WTC11 (cell line): ENCODE results near the gene SLK. TPM values are rescaled to one million over a fixed set of nuclear protein-coding genes. Genes with fewer than 3 reads are reported as not detected.
A peak's percentile ranks its signal among the peaks of the same experiment; 100 is the strongest.

ENCODE experiments used
- ETV6 ChIP-seq: sonication (generic); formaldehyde crosslinking; IDR thresholded peaks from 2 replicates; pipeline ENCODE4 v1.8.1; 2022; ENCODE audit warnings: mild to moderate bottlenecking, missing genetic modification reagents
- FOXK1 ChIP-seq: sonication (generic); formaldehyde crosslinking; IDR thresholded peaks from 2 replicates; pipeline ENCODE4 v1.8.0; 2022; ENCODE audit warnings: mild to moderate bottlenecking, moderate library complexity, missing genetic modification reagents
- FOXP1 ChIP-seq: sonication (generic); formaldehyde crosslinking; IDR thresholded peaks from 2 replicates; pipeline ENCODE4 v1.8.0; 2022; ENCODE audit warnings: missing genetic modification reagents, mild to moderate bottlenecking, moderate library complexity, borderline replicate concordance
- NR3C1 ChIP-seq: sonication (generic); formaldehyde crosslinking; conservative IDR thresholded peaks from 2 replicates; pipeline ENCODE4 v1.8.1; 2023; ENCODE audit warnings: low read depth, mild to moderate bottlenecking, missing genetic modification reagents
- SOX15 ChIP-seq: fragments of 250-450 bp; sonication (Bioruptor Pico); IDR thresholded peaks from 2 replicates; pipeline ENCODE4 v1.9.0; 2021; ENCODE audit warnings: mild to moderate bottlenecking
- ZBTB21 ChIP-seq: sonication (generic); formaldehyde crosslinking; IDR thresholded peaks from 2 replicates; pipeline ENCODE4 v1.8.1; 2023; ENCODE audit warnings: mild to moderate bottlenecking, missing genetic modification reagents, borderline replicate concordance
- ZNF317 ChIP-seq: sonication (generic); formaldehyde crosslinking; IDR thresholded peaks from 2 replicates; pipeline ENCODE4 v1.8.1; 2023; ENCODE audit warnings: low read depth, mild to moderate bottlenecking, moderate library complexity, missing genetic modification reagents, borderline replicate concordance
- ZNF396 ChIP-seq: fragments of 250-450 bp; sonication (Bioruptor Pico); IDR thresholded peaks from 2 replicates; pipeline ENCODE4 v1.8.0; 2021; ENCODE audit warnings: mild to moderate bottlenecking, moderate library complexity, borderline replicate concordance
- total RNA-seq: library from RNA; stranded (reverse); gene quantifications from 3 replicates; pipeline ENCODE4 v1.2.3, GENCODE V29; 2021
- TF ChIP-seq, protein P1 (sequence below): fragments of 250-450 bp; sonication (Bioruptor Pico); IDR thresholded peaks from 2 replicates; pipeline ENCODE4 v1.9.0; 2021; ENCODE audit warnings: mild to moderate bottlenecking
- TF ChIP-seq, protein P2 (sequence below): sonication (generic); formaldehyde crosslinking; conservative IDR thresholded peaks from 2 replicates; pipeline ENCODE4 v1.8.1; 2023; ENCODE audit warnings: mild to moderate bottlenecking, low read depth, missing genetic modification reagents, moderate library complexity
- TF ChIP-seq, protein P3 (sequence below): fragments of 250-450 bp; sonication (Bioruptor Pico); conservative IDR thresholded peaks from 2 replicates; pipeline ENCODE4 v1.9.0; 2021; ENCODE audit warnings: mild to moderate bottlenecking
- TF ChIP-seq, protein P4 (sequence below): sonication (generic); formaldehyde crosslinking; IDR thresholded peaks from 2 replicates; pipeline ENCODE4 v1.8.1; 2023; ENCODE audit warnings: mild to moderate bottlenecking, missing genetic modification reagents, borderline replicate concordance
- TF ChIP-seq, protein P5 (sequence below): sonication (generic); formaldehyde crosslinking; IDR thresholded peaks from 2 replicates; pipeline ENCODE4 v1.8.0; 2023; ENCODE audit warnings: missing genetic modification reagents
- TF ChIP-seq, protein P6 (sequence below): sonication (generic); formaldehyde crosslinking; IDR thresholded peaks from 2 replicates; pipeline ENCODE4 v1.8.0; 2022; ENCODE audit warnings: mild to moderate bottlenecking, missing genetic modification reagents
- TF ChIP-seq, protein P7 (sequence below): sonication (generic); formaldehyde crosslinking; IDR thresholded peaks from 2 replicates; pipeline ENCODE4 v1.8.1; 2022; ENCODE audit warnings: mild to moderate bottlenecking, moderate library complexity, missing genetic modification reagents

The SLK gene
- total RNA-seq, 1 experiment from 2014 or later: 19.2 TPM

DNA sequence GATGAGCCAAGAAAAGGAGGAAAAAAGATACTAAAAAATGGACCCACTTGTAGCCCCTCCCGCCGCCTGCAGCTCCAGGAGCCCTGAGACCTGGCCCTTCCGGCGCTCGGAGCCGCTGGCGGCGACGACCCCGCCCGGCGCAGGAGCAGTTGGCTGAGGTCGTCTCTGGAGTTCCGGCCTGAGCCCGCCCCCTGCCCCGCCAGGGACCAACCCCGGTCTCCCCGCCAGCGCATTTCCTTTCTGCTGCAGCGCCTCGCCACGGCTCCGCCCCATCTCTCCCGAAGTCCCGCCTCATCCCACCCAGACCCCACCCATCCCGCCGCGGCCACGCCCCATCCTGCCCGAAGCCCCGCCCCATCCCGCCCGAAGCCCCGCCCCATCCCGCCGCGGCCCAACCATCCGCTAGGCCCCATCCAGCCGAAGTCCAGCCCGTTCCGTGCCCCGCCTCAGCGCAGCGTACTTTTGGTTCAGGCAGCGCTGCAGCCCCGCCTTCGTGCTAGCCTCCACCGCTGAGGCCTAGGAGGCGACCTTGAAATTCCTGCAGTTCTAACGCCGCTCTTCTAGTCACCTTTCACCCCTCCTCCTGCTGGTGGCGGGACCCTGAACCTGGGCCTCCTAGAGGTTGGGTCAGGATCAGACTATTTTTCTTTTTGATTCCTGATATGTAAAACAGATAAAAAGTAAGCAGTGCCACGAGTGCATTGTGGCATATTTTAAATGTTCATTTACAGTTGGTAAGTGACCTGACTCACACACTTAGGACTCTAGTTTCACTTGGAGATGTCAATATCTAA is 48.7 kb upstream of the SLK start, which contains the start of gene STN1 (continued):
- TF ChIP-seq, protein P1, sequence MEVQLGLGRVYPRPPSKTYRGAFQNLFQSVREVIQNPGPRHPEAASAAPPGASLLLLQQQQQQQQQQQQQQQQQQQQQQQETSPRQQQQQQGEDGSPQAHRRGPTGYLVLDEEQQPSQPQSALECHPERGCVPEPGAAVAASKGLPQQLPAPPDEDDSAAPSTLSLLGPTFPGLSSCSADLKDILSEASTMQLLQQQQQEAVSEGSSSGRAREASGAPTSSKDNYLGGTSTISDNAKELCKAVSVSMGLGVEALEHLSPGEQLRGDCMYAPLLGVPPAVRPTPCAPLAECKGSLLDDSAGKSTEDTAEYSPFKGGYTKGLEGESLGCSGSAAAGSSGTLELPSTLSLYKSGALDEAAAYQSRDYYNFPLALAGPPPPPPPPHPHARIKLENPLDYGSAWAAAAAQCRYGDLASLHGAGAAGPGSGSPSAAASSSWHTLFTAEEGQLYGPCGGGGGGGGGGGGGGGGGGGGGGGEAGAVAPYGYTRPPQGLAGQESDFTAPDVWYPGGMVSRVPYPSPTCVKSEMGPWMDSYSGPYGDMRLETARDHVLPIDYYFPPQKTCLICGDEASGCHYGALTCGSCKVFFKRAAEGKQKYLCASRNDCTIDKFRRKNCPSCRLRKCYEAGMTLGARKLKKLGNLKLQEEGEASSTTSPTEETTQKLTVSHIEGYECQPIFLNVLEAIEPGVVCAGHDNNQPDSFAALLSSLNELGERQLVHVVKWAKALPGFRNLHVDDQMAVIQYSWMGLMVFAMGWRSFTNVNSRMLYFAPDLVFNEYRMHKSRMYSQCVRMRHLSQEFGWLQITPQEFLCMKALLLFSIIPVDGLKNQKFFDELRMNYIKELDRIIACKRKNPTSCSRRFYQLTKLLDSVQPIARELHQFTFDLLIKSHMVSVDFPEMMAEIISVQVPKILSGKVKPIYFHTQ: no peak
- TF ChIP-seq SOX15 (no peak), ZNF317 (CRISPR knock-in tag) (no peak), ETV6 (CRISPR knock-in tag) (0 out of 2 replicates have a peak, but pooled peaks have one; percentile 22), FOXK1 (0 out of 2 replicates have a peak, but pooled peaks have one; percentile 7), FOXP1 (peak; percentile 9; the same call in 1 of the 2 replicates), ZNF396 (CRISPR knock-in tag) (no peak), ZBTB21 (CRISPR knock-in tag) (no peak), NR3C1 (no peak)
- TF ChIP-seq, protein P2, sequence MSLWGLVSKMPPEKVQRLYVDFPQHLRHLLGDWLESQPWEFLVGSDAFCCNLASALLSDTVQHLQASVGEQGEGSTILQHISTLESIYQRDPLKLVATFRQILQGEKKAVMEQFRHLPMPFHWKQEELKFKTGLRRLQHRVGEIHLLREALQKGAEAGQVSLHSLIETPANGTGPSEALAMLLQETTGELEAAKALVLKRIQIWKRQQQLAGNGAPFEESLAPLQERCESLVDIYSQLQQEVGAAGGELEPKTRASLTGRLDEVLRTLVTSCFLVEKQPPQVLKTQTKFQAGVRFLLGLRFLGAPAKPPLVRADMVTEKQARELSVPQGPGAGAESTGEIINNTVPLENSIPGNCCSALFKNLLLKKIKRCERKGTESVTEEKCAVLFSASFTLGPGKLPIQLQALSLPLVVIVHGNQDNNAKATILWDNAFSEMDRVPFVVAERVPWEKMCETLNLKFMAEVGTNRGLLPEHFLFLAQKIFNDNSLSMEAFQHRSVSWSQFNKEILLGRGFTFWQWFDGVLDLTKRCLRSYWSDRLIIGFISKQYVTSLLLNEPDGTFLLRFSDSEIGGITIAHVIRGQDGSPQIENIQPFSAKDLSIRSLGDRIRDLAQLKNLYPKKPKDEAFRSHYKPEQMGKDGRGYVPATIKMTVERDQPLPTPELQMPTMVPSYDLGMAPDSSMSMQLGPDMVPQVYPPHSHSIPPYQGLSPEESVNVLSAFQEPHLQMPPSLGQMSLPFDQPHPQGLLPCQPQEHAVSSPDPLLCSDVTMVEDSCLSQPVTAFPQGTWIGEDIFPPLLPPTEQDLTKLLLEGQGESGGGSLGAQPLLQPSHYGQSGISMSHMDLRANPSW (CRISPR knock-in tag): no peak
- TF ChIP-seq, protein P3, sequence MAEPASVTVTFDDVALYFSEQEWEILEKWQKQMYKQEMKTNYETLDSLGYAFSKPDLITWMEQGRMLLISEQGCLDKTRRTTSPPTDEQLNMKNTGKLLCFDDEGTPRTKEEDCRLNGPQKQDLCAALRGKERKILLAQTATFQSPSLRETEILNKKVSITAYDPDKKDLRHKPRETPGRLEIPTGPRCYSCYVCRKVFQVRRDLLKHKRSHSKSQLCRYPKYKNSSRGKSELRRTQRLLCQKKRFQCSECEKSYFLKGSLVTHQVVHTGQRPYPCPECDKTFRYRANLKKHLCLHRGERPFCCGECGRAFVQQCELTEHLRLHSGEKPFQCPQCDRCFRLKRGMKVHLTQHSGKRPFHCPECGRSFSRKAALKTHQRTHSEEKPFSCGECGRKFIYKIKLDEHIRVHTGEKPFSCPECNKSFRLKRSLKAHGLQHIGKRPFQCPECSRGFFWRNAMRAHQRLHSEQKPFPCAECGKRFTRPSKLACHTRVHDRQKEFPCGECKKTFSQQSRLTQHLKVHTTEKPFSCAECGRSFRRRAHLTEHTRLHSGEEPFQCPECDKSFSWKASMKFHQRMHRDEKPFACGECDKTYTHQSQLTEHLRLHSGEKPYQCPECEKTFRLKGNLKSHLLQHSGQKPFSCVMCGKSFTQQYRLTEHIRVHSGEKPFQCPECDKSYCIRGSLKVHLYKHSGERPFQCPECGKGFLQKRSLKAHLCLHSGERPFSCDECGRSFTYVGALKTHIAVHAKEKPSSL: no peak
- TF ChIP-seq, protein P4, sequence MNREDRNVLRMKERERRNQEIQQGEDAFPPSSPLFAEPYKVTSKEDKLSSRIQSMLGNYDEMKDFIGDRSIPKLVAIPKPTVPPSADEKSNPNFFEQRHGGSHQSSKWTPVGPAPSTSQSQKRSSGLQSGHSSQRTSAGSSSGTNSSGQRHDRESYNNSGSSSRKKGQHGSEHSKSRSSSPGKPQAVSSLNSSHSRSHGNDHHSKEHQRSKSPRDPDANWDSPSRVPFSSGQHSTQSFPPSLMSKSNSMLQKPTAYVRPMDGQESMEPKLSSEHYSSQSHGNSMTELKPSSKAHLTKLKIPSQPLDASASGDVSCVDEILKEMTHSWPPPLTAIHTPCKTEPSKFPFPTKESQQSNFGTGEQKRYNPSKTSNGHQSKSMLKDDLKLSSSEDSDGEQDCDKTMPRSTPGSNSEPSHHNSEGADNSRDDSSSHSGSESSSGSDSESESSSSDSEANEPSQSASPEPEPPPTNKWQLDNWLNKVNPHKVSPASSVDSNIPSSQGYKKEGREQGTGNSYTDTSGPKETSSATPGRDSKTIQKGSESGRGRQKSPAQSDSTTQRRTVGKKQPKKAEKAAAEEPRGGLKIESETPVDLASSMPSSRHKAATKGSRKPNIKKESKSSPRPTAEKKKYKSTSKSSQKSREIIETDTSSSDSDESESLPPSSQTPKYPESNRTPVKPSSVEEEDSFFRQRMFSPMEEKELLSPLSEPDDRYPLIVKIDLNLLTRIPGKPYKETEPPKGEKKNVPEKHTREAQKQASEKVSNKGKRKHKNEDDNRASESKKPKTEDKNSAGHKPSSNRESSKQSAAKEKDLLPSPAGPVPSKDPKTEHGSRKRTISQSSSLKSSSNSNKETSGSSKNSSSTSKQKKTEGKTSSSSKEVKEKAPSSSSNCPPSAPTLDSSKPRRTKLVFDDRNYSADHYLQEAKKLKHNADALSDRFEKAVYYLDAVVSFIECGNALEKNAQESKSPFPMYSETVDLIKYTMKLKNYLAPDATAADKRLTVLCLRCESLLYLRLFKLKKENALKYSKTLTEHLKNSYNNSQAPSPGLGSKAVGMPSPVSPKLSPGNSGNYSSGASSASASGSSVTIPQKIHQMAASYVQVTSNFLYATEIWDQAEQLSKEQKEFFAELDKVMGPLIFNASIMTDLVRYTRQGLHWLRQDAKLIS (CRISPR knock-in tag): no peak
- TF ChIP-seq, protein P5, sequence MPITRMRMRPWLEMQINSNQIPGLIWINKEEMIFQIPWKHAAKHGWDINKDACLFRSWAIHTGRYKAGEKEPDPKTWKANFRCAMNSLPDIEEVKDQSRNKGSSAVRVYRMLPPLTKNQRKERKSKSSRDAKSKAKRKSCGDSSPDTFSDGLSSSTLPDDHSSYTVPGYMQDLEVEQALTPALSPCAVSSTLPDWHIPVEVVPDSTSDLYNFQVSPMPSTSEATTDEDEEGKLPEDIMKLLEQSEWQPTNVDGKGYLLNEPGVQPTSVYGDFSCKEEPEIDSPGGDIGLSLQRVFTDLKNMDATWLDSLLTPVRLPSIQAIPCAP: no peak
- TF ChIP-seq, protein P6, sequence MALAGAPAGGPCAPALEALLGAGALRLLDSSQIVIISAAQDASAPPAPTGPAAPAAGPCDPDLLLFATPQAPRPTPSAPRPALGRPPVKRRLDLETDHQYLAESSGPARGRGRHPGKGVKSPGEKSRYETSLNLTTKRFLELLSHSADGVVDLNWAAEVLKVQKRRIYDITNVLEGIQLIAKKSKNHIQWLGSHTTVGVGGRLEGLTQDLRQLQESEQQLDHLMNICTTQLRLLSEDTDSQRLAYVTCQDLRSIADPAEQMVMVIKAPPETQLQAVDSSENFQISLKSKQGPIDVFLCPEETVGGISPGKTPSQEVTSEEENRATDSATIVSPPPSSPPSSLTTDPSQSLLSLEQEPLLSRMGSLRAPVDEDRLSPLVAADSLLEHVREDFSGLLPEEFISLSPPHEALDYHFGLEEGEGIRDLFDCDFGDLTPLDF (CRISPR knock-in tag): no peak
- TF ChIP-seq, protein P7, sequence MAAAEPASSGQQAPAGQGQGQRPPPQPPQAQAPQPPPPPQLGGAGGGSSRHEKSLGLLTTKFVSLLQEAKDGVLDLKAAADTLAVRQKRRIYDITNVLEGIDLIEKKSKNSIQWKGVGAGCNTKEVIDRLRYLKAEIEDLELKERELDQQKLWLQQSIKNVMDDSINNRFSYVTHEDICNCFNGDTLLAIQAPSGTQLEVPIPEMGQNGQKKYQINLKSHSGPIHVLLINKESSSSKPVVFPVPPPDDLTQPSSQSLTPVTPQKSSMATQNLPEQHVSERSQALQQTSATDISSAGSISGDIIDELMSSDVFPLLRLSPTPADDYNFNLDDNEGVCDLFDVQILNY (CRISPR knock-in tag): no peak
- TF ChIP-seq, all 79 proteins: peak for 6
